Measurements from ENCODE around the gene SULT1A1. TPM values are rescaled to one million over a fixed set of nuclear protein-coding genes. Genes with fewer than 3 reads are reported as not detected.
"Not testable (repeated sequence)": the region's sequence is repeated elsewhere in the genome, so short reads cannot be mapped to it uniquely, and the experiment has no call there.

Gene SULT1A1
- total and polyA plus RNA-seq, 2 of the 13 experiments (the other 11 are each of a cell fraction or from before 2014, with no cell fraction given) = 114 to 147 TPM

- H3K4me1 ChIP-seq (ENCODE audit: insufficient read depth, low read length) = peaks cover 38% of the 10 kb centered on the region
- DNase-seq (ENCODE audit: low spot score) (no peak), FAIRE-seq (no peak), ATAC-seq (no peak)
- ChIA-PET CTCF (ENCODE audit: low intra/inter-chr PET ratio, low total read pairs) (interaction anchor here (1.2 kb wide), 1 partner anchor 19 kb away, joined by 5 read pairs; no protein-coding TSS in a partner anchor), POLR2A (interaction anchor here (1.7 to 3.7 kb wide), 2 partner anchors 20 to 62 kb away, joined by 4 to 20 read pairs; partner anchors contain the start of genes SGF29 and SULT1A2)
- no peak overlapping the region for H3K4me3 ChIP-seq (replicated peaks in 1 of 3; ENCODE audit: insufficient read depth in 1 of 3, low read depth in 2 of 3, low read length in 3 of 3)
- 32% methylated on average over 7 of the region's 7 CpGs for WGBS (ENCODE audit: low lambda C conversion rate)
- H3K27ac ChIP-seq (ENCODE audit: extremely low read length, insufficient read depth, low read length) = no peak overlapping the region
- no peaks in the 10 kb centered on the region for H4K20me1 ChIP-seq (ENCODE audit: insufficient read depth, low read length)
- TF ChIP-seq HES4 (CRISPR knock-in tag; IDR thresholded peaks at IDR 0.05; ENCODE audit: borderline replicate concordance) = no peak
- TF ChIP-seq ZNF264 (CRISPR knock-in tag; IDR thresholded peaks at IDR 0.05) = no peak
- no peak for TF ChIP-seq RXRA (CRISPR knock-in tag; IDR thresholded peaks at IDR 0.05)
- TF ChIP-seq ZNF256 (CRISPR knock-in tag; conservative IDR thresholded peaks at IDR 0.05) = 0 out of 2 replicates have a peak, but pooled peaks have one; percentile 10
- no peak for TF ChIP-seq CREB3 (CRISPR knock-in tag; IDR thresholded peaks at IDR 0.05)
- in situ Hi-C loops (cut with HindIII; ENCODE audit: extremely low pct_ligation_motif_present, low pct_unique_long_range_greater_than_20kb) = no loop called here
- H3K9me3 ChIP-seq (ENCODE audit: low read length) = no peaks in the 10 kb centered on the region
- intact Hi-C loops (cut with micrococcal nuclease; ENCODE audit: unreplicated experiment) = loop anchor here (10.0 kb wide), 1 partner anchor 72 kb away; no protein-coding TSS in a partner anchor
- no peaks in the 10 kb centered on the region for H3K79me2 ChIP-seq (ENCODE audit: insufficient read depth, low read length)
- no peak overlapping the region for H3K9ac ChIP-seq (ENCODE audit: insufficient read depth, low read depth, low read length)
- BruUV-seq (replicated peaks) = no TSS peak
- no peaks in the 10 kb centered on the region for H3K36me3 ChIP-seq (replicated peaks in 1 of 2; ENCODE audit: control insufficient read depth in 1 of 2, insufficient read depth in 2 of 2, low read length in 2 of 2)
- no peak overlapping the region for H3K4me2 ChIP-seq (ENCODE audit: low read depth, low read length)
- H2AFZ ChIP-seq (ENCODE audit: low read length) = no peak overlapping the region
- no peaks in the 10 kb centered on the region; a peak in 1 of 5 replicates for H3K27me3 ChIP-seq (ENCODE audit: control insufficient read depth in 1 of 2, insufficient read depth in 2 of 2, low read length in 2 of 2)
Observed at GRCh38 chr16:28616636-28617035, 6.8 kb upstream of the SULT1A1 start.

GRCh38 chr16:28616224-28616577 lies 6.4 kb upstream of the SULT1A1 start:
- POLR2A ChIA-PET = interaction anchor here (3.7 kb wide), 1 partner anchor 19 kb away, joined by 20 read pairs; the partner anchor contains the start of gene SULT1A2
- H3K27ac ChIP-seq (ENCODE audit: extremely low read length, insufficient read depth, low read length) = not testable (repeated sequence)
- intact Hi-C loops (cut with micrococcal nuclease; ENCODE audit: unreplicated experiment) = loop anchor here (10.0 kb wide), 1 partner anchor 71 kb away; no protein-coding TSS in a partner anchor

More at GRCh38 chr16:28616224-28616577, 6.4 kb upstream of the SULT1A1 start:
- CTCF ChIA-PET (ENCODE audit: low intra/inter-chr PET ratio, low total read pairs) = interaction anchor here (1.2 kb wide), 1 partner anchor 18 kb away, joined by 5 read pairs; no protein-coding TSS in a partner anchor
- FAIRE-seq; H4K20me1 ChIP-seq (ENCODE audit: insufficient read depth, low read length); H3K4me3 ChIP-seq (replicated peaks in 1 of 3; ENCODE audit: insufficient read depth in 1 of 3, low read depth in 2 of 3, low read length in 3 of 3); H3K27me3 ChIP-seq (ENCODE audit: control insufficient read depth in 1 of 2, insufficient read depth in 2 of 2, low read length in 2 of 2); in situ Hi-C loops (cut with HindIII; ENCODE audit: extremely low pct_ligation_motif_present, low pct_unique_long_range_greater_than_20kb); H2AFZ ChIP-seq (ENCODE audit: low read length); H3K79me2 ChIP-seq (ENCODE audit: insufficient read depth, low read length); DNase-seq (ENCODE audit: low spot score); H3K4me2 ChIP-seq (ENCODE audit: low read depth, low read length); H3K9ac ChIP-seq (ENCODE audit: insufficient read depth, low read depth, low read length); H3K9me3 ChIP-seq (ENCODE audit: low read length); H3K36me3 ChIP-seq (replicated peaks in 1 of 2; ENCODE audit: control insufficient read depth in 1 of 2, insufficient read depth in 2 of 2, low read length in 2 of 2); ATAC-seq; BruUV-seq (replicated peaks): not testable (repeated sequence)
- 56% methylated on average over 7 of the region's 7 CpGs for WGBS (ENCODE audit: low lambda C conversion rate)
- TF ChIP-seq TFDP2 (CRISPR knock-in tag; IDR thresholded peaks at IDR 0.05) (peak; percentile 5; the same call in 1 of the 2 replicates), ZNF256 (CRISPR knock-in tag; conservative IDR thresholded peaks at IDR 0.05) (0 out of 2 replicates have a peak, but pooled peaks have one; percentile 16), TEAD3 (CRISPR knock-in tag; optimal IDR thresholded peaks at IDR 0.05; ENCODE audit: borderline replicate concordance) (peak; percentile 2)
- H3K4me1 ChIP-seq (ENCODE audit: insufficient read depth, low read length) = peaks cover 38% of the 10 kb centered on the region
